Esophagus squamous epithelium (tissue), 4 donors: ENCODE measurements around the gene BCLAF3.

Source experiments
- POLR2A ChIP-seq, 4 donors: fragments of 450-650 bp; IDR thresholded peaks; one replicate each; pipeline ENCODE4 v1.6.1; 2017; ENCODE audit warnings: antibody characterized with exemption in 4 of 4, mild to moderate bottlenecking in 4 of 4, moderate library complexity in 3 of 4
- TF ChIP-seq, protein P1 (sequence below), 6 experiments: fragments of 450-650 bp in 4 of 6; fragments of 200-600 bp in 2 of 6; sonication (generic) in 2 of 6; IDR thresholded peaks; one replicate each; pipeline ENCODE4 v1.5.1; 2016 to 2019; ENCODE audit warnings: antibody characterized with exemption in 6 of 6, mild to moderate bottlenecking in 4 of 6, moderate library complexity in 4 of 6

DNA sequence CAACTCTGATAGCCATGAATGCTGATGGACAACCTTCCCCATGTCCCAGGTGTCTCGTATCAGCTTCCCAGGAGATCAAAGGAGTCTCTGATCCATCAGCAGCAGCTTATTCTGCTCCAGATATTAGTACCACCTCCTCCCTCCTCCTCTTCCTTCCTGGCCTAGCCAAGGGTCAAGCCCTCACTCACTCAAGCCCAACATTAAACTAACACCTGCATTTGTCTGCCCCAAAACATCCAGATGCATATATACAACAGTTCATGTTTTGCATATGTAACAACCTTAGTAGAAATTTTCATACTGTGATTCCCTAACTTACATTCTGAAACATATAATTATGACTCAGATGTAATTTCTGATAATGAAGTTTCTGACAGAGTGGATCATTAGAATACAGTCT is 29.9 kb downstream of the BCLAF3 start:
- TF ChIP-seq, protein P1, sequence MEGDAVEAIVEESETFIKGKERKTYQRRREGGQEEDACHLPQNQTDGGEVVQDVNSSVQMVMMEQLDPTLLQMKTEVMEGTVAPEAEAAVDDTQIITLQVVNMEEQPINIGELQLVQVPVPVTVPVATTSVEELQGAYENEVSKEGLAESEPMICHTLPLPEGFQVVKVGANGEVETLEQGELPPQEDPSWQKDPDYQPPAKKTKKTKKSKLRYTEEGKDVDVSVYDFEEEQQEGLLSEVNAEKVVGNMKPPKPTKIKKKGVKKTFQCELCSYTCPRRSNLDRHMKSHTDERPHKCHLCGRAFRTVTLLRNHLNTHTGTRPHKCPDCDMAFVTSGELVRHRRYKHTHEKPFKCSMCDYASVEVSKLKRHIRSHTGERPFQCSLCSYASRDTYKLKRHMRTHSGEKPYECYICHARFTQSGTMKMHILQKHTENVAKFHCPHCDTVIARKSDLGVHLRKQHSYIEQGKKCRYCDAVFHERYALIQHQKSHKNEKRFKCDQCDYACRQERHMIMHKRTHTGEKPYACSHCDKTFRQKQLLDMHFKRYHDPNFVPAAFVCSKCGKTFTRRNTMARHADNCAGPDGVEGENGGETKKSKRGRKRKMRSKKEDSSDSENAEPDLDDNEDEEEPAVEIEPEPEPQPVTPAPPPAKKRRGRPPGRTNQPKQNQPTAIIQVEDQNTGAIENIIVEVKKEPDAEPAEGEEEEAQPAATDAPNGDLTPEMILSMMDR (IDR thresholded peaks at IDR 0.05) = no peak
- no peak for TF ChIP-seq POLR2A (IDR thresholded peaks at IDR 0.05)
